Type B pancreatic cell (in vitro differentiated cells): ENCODE data around the gene SRSF8. TPM values are rescaled to one million over a fixed set of nuclear protein-coding genes. Genes with fewer than 3 reads are reported as not detected.
"Not testable (repeated sequence)": the region's sequence is repeated elsewhere in the genome, so short reads cannot be mapped to it uniquely, and the experiment has no call there.

Experiments used
- DNase-seq: peaks from one replicate; pipeline ENCODE4 v3.0.0; 2021; ENCODE audit warnings: mixed read lengths; ENCODE audit not compliant: unreplicated experiment; ENCODE audit errors: extremely low spot score
- H3K27ac Mint-ChIP-seq: 2 replicates; pipeline ENCODE4 v1.8.0; 2021; ENCODE audit warnings: mild to moderate bottlenecking, mixed read lengths
- H3K27me3 Mint-ChIP-seq: 2 replicates; pipeline ENCODE4 v1.8.0; 2021; ENCODE audit warnings: mixed read lengths
- H3K36me3 Mint-ChIP-seq: 2 replicates; pipeline ENCODE4 v1.8.0; 2021; ENCODE audit warnings: mixed read lengths
- H3K4me1 Mint-ChIP-seq: one replicate; pipeline ENCODE4 v1.8.0; 2021; ENCODE audit warnings: mixed read lengths; ENCODE audit not compliant: unreplicated experiment
- H3K4me3 Mint-ChIP-seq: 2 replicates; pipeline ENCODE4 v1.8.0; 2021; ENCODE audit warnings: mild to moderate bottlenecking, mixed read lengths
- H3K9me3 Mint-ChIP-seq: 2 replicates; pipeline ENCODE4 v1.8.0; 2021; ENCODE audit warnings: mixed read lengths
- CTCF ChIP-seq: fragments of 200-600 bp; sonication (generic); conservative IDR thresholded peaks from 2 replicates; pipeline ENCODE4 v1.5.0; 2021; ENCODE audit warnings: antibody characterized with exemption, mild to moderate bottlenecking
- total RNA-seq: library from RNA; stranded (reverse); gene quantifications from 2 replicates; pipeline ENCODE4 v1.2.1, GENCODE V29; 2021; ENCODE audit warnings: low replicate concordance

SRSF8 gene
- total RNA-seq, 1 donor from 2014 or later, result 43.7 TPM

- no peak overlapping the region for H3K4me3 Mint-ChIP-seq
- H3K9me3 Mint-ChIP-seq, result peaks cover 4% of the 10 kb centered on the region
- no peak for DNase-seq
- H3K4me1 Mint-ChIP-seq, result no peaks in the 10 kb centered on the region
- H3K36me3 Mint-ChIP-seq, result no peaks in the 10 kb centered on the region
- no peak for TF ChIP-seq CTCF
- H3K27ac Mint-ChIP-seq, result no peak overlapping the region
- H3K27me3 Mint-ChIP-seq, result no peaks in the 10 kb centered on the region
These were observed 31.4 kb upstream of the SRSF8 start for GRCh38 chr11:95035316-95035715.

GRCh38 chr11:95037356-95038035, 29.2 kb upstream of the SRSF8 start:
- not testable (repeated sequence) for H3K27me3 Mint-ChIP-seq, H3K9me3 Mint-ChIP-seq, H3K27ac Mint-ChIP-seq, H3K36me3 Mint-ChIP-seq, H3K4me3 Mint-ChIP-seq, DNase-seq, H3K4me1 Mint-ChIP-seq

GRCh38 chr11:95042239-95042638, 24.5 kb upstream of the SRSF8 start:
- no peak for DNase-seq
- H3K9me3 Mint-ChIP-seq, result peaks cover 4% of the 10 kb centered on the region

GRCh38 chr11:95042906-95043305, 23.8 kb upstream of the SRSF8 start:
- H3K27ac Mint-ChIP-seq, result no peak overlapping the region

More at GRCh38 chr11:95042239-95042638, 24.5 kb upstream of the SRSF8 start:
- Mint-ChIP-seq H3K27ac (no peak overlapping the region), H3K4me1 (peaks cover 5% of the 10 kb centered on the region), H3K27me3 (peaks cover 13% of the 10 kb centered on the region), H3K4me3 (no peak overlapping the region), H3K36me3 (no peaks in the 10 kb centered on the region)
- TF ChIP-seq CTCF, result no peak

GRCh38 chr11:95044010-95044409, 22.7 kb upstream of the SRSF8 start:
- Mint-ChIP-seq H3K36me3 (no peaks in the 10 kb centered on the region), H3K4me1 (peaks cover 5% of the 10 kb centered on the region), H3K27ac (no peak overlapping the region), H3K27me3 (peaks cover 13% of the 10 kb centered on the region), H3K4me3 (no peak overlapping the region), H3K9me3 (no peaks in the 10 kb centered on the region)
- no peak for TF ChIP-seq CTCF
- DNase-seq, result no peak

More at GRCh38 chr11:95042906-95043305, 23.8 kb upstream of the SRSF8 start:
- H3K4me3 Mint-ChIP-seq, result no peak overlapping the region
- H3K9me3 Mint-ChIP-seq, result peaks cover 4% of the 10 kb centered on the region
- peaks cover 13% of the 10 kb centered on the region for H3K27me3 Mint-ChIP-seq
- peaks cover 5% of the 10 kb centered on the region for H3K4me1 Mint-ChIP-seq
- DNase-seq, result no peak
- no peak for TF ChIP-seq CTCF
- no peaks in the 10 kb centered on the region for H3K36me3 Mint-ChIP-seq

GRCh38 chr11:95045812-95046211, 20.9 kb upstream of the SRSF8 start:
- peaks cover 13% of the 10 kb centered on the region for H3K27me3 Mint-ChIP-seq
- DNase-seq, result no peak
- peaks cover 5% of the 10 kb centered on the region for H3K4me1 Mint-ChIP-seq
- H3K4me3 Mint-ChIP-seq, result no peak overlapping the region
- no peak overlapping the region for H3K27ac Mint-ChIP-seq
- no peak for TF ChIP-seq CTCF
- no peaks in the 10 kb centered on the region for H3K9me3 Mint-ChIP-seq
- no peaks in the 10 kb centered on the region for H3K36me3 Mint-ChIP-seq

GRCh38 chr11:95049122-95049521, 17.6 kb upstream of the SRSF8 start, which contains the start of gene KDM4F:
KDM4F (plus strand) TSS chr11:95049422.
- peaks cover 13% of the 10 kb centered on the region for H3K27me3 Mint-ChIP-seq
- not testable (repeated sequence) for H3K27ac Mint-ChIP-seq, H3K4me3 Mint-ChIP-seq, H3K4me1 Mint-ChIP-seq, DNase-seq, H3K9me3 Mint-ChIP-seq, H3K36me3 Mint-ChIP-seq
